ENCODE results near the gene ELAC1. TPM values are rescaled to one million over a fixed set of nuclear protein-coding genes. Genes with fewer than 3 reads are reported as not detected.
"Not testable (repeated sequence)": the region's sequence is repeated elsewhere in the genome, so short reads cannot be mapped to it uniquely, and the experiment has no call there.

Gene ELAC1
- total RNA-seq, 1 experiment from 2014 or later: 4.0 TPM

DNA sequence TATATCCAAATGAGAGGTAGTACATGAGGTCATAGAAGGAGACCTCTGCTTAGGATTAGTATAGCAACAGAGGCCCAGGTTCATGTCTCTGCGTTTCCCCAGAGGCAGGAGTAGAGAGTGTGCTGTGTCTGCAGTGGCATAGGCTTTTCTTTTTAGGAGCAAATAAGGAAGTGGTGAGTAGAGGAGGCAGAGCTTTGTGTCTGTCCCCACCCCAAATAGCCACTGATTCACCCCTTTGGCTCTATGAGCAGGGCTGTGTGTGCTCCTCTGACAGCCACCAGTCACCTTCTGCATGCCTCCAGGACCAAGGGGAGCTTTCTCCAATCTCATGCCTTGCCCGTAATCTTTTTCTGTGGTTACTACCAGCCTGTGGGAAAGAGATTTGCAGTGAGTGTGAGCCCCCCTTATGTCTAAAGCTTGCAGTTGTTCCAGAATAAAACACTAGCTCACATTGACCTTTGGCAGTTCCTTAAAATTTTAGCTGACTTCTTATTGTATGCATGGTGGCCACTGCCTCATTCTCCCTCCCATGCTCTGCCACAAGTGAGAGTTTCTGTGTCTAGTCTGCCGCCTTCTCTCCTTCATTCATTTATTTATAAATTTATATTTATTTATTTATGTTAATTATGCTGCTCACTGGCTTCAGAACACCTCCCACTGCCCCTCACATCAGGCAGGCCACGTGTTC is 23.5 kb upstream of the ELAC1 start:
- TF ChIP-seq, protein P1, sequence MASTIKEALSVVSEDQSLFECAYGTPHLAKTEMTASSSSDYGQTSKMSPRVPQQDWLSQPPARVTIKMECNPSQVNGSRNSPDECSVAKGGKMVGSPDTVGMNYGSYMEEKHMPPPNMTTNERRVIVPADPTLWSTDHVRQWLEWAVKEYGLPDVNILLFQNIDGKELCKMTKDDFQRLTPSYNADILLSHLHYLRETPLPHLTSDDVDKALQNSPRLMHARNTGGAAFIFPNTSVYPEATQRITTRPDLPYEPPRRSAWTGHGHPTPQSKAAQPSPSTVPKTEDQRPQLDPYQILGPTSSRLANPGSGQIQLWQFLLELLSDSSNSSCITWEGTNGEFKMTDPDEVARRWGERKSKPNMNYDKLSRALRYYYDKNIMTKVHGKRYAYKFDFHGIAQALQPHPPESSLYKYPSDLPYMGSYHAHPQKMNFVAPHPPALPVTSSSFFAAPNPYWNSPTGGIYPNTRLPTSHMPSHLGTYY (CRISPR knock-in tag; IDR thresholded peaks at IDR 0.05): no peak
- TF ChIP-seq, protein P2, sequence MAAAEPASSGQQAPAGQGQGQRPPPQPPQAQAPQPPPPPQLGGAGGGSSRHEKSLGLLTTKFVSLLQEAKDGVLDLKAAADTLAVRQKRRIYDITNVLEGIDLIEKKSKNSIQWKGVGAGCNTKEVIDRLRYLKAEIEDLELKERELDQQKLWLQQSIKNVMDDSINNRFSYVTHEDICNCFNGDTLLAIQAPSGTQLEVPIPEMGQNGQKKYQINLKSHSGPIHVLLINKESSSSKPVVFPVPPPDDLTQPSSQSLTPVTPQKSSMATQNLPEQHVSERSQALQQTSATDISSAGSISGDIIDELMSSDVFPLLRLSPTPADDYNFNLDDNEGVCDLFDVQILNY (CRISPR knock-in tag; IDR thresholded peaks at IDR 0.05): no peak
- TF ChIP-seq FOXJ3 (CRISPR knock-in tag; IDR thresholded peaks at IDR 0.05; ENCODE audit: borderline replicate concordance) (no peak), JUN (CRISPR knock-in tag; IDR thresholded peaks at IDR 0.05) (no peak), GTF2I (CRISPR knock-in tag; conservative IDR thresholded peaks at IDR 0.05) (no peak), TP53 (CRISPR knock-in tag; IDR thresholded peaks at IDR 0.05) (no peak)
- TF ChIP-seq, protein P3, sequence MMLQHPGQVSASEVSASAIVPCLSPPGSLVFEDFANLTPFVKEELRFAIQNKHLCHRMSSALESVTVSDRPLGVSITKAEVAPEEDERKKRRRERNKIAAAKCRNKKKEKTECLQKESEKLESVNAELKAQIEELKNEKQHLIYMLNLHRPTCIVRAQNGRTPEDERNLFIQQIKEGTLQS (CRISPR knock-in tag; conservative IDR thresholded peaks at IDR 0.05): no peak
- TF ChIP-seq, protein P4, sequence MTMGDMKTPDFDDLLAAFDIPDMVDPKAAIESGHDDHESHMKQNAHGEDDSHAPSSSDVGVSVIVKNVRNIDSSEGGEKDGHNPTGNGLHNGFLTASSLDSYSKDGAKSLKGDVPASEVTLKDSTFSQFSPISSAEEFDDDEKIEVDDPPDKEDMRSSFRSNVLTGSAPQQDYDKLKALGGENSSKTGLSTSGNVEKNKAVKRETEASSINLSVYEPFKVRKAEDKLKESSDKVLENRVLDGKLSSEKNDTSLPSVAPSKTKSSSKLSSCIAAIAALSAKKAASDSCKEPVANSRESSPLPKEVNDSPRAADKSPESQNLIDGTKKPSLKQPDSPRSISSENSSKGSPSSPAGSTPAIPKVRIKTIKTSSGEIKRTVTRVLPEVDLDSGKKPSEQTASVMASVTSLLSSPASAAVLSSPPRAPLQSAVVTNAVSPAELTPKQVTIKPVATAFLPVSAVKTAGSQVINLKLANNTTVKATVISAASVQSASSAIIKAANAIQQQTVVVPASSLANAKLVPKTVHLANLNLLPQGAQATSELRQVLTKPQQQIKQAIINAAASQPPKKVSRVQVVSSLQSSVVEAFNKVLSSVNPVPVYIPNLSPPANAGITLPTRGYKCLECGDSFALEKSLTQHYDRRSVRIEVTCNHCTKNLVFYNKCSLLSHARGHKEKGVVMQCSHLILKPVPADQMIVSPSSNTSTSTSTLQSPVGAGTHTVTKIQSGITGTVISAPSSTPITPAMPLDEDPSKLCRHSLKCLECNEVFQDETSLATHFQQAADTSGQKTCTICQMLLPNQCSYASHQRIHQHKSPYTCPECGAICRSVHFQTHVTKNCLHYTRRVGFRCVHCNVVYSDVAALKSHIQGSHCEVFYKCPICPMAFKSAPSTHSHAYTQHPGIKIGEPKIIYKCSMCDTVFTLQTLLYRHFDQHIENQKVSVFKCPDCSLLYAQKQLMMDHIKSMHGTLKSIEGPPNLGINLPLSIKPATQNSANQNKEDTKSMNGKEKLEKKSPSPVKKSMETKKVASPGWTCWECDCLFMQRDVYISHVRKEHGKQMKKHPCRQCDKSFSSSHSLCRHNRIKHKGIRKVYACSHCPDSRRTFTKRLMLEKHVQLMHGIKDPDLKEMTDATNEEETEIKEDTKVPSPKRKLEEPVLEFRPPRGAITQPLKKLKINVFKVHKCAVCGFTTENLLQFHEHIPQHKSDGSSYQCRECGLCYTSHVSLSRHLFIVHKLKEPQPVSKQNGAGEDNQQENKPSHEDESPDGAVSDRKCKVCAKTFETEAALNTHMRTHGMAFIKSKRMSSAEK (CRISPR knock-in tag; IDR thresholded peaks at IDR 0.05; ENCODE audit: borderline replicate concordance): no peak
- TF ChIP-seq, protein P5, sequence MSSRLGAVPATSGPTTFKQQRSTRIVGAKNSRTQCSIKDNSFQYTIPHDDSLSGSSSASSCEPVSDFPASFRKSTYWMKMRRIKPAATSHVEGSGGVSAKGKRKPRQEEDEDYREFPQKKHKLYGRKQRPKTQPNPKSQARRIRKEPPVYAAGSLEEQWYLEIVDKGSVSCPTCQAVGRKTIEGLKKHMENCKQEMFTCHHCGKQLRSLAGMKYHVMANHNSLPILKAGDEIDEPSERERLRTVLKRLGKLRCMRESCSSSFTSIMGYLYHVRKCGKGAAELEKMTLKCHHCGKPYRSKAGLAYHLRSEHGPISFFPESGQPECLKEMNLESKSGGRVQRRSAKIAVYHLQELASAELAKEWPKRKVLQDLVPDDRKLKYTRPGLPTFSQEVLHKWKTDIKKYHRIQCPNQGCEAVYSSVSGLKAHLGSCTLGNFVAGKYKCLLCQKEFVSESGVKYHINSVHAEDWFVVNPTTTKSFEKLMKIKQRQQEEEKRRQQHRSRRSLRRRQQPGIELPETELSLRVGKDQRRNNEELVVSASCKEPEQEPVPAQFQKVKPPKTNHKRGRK (CRISPR knock-in tag; IDR thresholded peaks at IDR 0.05; ENCODE audit: borderline replicate concordance): no peak
- TF ChIP-seq, protein P6, sequence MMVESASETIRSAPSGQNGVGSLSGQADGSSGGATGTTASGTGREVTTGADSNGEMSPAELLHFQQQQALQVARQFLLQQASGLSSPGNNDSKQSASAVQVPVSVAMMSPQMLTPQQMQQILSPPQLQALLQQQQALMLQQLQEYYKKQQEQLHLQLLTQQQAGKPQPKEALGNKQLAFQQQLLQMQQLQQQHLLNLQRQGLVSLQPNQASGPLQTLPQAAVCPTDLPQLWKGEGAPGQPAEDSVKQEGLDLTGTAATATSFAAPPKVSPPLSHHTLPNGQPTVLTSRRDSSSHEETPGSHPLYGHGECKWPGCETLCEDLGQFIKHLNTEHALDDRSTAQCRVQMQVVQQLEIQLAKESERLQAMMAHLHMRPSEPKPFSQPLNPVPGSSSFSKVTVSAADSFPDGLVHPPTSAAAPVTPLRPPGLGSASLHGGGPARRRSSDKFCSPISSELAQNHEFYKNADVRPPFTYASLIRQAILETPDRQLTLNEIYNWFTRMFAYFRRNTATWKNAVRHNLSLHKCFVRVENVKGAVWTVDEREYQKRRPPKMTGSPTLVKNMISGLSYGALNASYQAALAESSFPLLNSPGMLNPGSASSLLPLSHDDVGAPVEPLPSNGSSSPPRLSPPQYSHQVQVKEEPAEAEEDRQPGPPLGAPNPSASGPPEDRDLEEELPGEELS (CRISPR knock-in tag; IDR thresholded peaks at IDR 0.05): no peak
- TF ChIP-seq, protein P7, sequence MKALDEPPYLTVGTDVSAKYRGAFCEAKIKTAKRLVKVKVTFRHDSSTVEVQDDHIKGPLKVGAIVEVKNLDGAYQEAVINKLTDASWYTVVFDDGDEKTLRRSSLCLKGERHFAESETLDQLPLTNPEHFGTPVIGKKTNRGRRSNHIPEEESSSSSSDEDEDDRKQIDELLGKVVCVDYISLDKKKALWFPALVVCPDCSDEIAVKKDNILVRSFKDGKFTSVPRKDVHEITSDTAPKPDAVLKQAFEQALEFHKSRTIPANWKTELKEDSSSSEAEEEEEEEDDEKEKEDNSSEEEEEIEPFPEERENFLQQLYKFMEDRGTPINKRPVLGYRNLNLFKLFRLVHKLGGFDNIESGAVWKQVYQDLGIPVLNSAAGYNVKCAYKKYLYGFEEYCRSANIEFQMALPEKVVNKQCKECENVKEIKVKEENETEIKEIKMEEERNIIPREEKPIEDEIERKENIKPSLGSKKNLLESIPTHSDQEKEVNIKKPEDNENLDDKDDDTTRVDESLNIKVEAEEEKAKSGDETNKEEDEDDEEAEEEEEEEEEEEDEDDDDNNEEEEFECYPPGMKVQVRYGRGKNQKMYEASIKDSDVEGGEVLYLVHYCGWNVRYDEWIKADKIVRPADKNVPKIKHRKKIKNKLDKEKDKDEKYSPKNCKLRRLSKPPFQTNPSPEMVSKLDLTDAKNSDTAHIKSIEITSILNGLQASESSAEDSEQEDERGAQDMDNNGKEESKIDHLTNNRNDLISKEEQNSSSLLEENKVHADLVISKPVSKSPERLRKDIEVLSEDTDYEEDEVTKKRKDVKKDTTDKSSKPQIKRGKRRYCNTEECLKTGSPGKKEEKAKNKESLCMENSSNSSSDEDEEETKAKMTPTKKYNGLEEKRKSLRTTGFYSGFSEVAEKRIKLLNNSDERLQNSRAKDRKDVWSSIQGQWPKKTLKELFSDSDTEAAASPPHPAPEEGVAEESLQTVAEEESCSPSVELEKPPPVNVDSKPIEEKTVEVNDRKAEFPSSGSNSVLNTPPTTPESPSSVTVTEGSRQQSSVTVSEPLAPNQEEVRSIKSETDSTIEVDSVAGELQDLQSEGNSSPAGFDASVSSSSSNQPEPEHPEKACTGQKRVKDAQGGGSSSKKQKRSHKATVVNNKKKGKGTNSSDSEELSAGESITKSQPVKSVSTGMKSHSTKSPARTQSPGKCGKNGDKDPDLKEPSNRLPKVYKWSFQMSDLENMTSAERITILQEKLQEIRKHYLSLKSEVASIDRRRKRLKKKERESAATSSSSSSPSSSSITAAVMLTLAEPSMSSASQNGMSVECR (CRISPR knock-in tag; IDR thresholded peaks at IDR 0.05; ENCODE audit: borderline replicate concordance): no peak
- TF ChIP-seq, protein P8, sequence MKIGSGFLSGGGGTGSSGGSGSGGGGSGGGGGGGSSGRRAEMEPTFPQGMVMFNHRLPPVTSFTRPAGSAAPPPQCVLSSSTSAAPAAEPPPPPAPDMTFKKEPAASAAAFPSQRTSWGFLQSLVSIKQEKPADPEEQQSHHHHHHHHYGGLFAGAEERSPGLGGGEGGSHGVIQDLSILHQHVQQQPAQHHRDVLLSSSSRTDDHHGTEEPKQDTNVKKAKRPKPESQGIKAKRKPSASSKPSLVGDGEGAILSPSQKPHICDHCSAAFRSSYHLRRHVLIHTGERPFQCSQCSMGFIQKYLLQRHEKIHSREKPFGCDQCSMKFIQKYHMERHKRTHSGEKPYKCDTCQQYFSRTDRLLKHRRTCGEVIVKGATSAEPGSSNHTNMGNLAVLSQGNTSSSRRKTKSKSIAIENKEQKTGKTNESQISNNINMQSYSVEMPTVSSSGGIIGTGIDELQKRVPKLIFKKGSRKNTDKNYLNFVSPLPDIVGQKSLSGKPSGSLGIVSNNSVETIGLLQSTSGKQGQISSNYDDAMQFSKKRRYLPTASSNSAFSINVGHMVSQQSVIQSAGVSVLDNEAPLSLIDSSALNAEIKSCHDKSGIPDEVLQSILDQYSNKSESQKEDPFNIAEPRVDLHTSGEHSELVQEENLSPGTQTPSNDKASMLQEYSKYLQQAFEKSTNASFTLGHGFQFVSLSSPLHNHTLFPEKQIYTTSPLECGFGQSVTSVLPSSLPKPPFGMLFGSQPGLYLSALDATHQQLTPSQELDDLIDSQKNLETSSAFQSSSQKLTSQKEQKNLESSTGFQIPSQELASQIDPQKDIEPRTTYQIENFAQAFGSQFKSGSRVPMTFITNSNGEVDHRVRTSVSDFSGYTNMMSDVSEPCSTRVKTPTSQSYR (CRISPR knock-in tag; IDR thresholded peaks at IDR 0.05): no peak
- TF ChIP-seq, protein P9, sequence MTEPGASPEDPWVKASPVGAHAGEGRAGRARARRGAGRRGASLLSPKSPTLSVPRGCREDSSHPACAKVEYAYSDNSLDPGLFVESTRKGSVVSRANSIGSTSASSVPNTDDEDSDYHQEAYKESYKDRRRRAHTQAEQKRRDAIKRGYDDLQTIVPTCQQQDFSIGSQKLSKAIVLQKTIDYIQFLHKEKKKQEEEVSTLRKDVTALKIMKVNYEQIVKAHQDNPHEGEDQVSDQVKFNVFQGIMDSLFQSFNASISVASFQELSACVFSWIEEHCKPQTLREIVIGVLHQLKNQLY (CRISPR knock-in tag; IDR thresholded peaks at IDR 0.05): no peak
- ATAC-seq (no peak), DNase-seq (ENCODE audit: low spot score) (no peak)
- H3K4me3 Mint-ChIP-seq: no peak overlapping the region
- H3K9me3 Mint-ChIP-seq: no peaks in the 10 kb centered on the region
- H3K27ac Mint-ChIP-seq: no peak overlapping the region
- no peaks in the 10 kb centered on the region for H3K4me1 Mint-ChIP-seq
- peaks cover 21% of the 10 kb centered on the region for H3K36me3 Mint-ChIP-seq
- no peaks in the 10 kb centered on the region for H3K27me3 Mint-ChIP-seq (ENCODE audit: low read depth)
- ChIA-PET POLR2A (no interaction called here), CTCF (no interaction called here)

DNA sequence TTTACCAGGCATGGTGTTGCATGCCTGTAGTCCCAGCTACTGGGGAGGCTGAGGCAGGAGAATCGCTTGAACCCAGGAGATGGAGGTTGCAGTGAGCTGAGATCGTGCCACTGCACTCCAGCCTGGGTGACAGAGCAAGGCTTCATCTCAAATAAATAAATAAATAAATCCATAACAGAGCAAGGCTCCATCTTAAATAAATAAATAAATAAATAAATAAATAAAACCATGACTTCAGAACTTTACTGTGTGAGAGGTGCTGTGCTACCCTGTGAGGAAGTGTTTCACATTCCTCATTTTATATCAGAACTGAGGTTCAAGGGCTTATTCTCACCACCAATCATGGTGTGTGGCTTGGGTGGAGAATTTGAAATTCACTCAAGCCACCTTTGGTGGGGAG is 21.9 kb upstream of the ELAC1 start:
- CTCF ChIA-PET; H3K4me1 Mint-ChIP-seq; POLR2A ChIA-PET; H3K27ac Mint-ChIP-seq; H3K27me3 Mint-ChIP-seq (ENCODE audit: low read depth); H3K9me3 Mint-ChIP-seq; ATAC-seq; DNase-seq (ENCODE audit: low spot score); H3K4me3 Mint-ChIP-seq: not testable (repeated sequence)
- peaks cover 13% of the 10 kb centered on the region for H3K36me3 Mint-ChIP-seq
